NCI-H526 treated with DMSO at 0.1 percent for 48 hours (cell line): ENCODE data around the gene SLC25A45.
A peak's percentile ranks its signal among the peaks of the same experiment; 100 is the strongest.
"Not testable (repeated sequence)": the region's sequence is repeated elsewhere in the genome, so short reads cannot be mapped to it uniquely, and the experiment has no call there.

Experiments
- DNase-seq: peaks from one replicate; lab custom pipeline; 2025; lab: John Stamatoyannopoulos, UW

Gene SLC25A45

DNA sequence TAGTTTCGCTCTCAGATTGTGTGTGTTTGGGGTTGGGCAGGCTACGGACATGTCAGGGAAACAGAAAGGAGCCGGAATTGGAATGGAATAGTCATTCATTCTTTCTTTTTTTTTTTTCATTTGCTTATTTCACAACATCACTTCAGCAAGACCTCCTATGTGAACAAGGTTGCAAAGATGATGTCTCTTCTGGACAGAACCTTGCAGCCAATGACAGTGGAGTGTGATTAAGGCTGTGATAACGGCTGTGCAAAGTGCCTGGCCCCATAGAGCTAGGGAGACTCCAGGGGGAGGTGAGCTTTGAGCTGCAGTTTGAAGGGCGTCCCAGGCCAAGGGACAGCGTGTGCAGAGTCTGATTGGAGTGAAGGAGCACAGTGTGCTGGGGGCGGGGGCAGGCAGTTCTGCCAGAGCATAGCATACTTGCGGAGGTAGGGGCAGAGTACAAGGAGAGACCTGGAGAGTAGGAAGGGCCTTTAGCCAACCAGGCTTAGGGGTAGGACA lies 24.5 kb downstream of the SLC25A45 start:
- no peak for DNase-seq

DNA sequence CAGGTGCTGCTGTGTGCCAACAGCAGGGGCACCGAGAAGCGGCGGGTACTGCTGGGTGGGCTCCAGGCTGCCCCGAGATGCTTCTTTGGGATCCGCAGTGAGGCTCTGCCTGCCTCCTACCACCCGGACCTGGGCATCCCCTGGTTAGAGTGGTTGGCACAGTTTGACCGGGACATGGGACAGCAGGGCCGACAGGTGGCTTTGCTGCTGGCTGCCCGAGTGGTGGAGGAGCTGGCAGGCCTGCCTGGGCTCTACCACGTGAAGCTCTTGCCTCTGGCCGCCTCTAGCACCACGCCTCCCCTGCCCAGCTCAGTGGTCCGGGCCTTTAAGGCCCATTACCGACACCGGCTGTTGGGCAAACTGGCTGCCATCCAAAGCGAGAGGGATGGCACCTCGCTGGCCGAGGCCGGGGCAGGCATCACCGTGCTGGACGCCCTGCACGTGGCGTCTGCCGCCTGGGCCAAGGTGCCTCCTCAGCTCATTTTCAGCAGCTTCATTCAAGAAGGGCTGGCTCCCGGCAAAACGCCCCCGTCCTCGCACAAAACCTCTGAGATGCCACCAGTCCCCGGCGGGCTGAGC lies 26.0 kb downstream of the SLC25A45 start:
- DNase-seq = no peak

DNA sequence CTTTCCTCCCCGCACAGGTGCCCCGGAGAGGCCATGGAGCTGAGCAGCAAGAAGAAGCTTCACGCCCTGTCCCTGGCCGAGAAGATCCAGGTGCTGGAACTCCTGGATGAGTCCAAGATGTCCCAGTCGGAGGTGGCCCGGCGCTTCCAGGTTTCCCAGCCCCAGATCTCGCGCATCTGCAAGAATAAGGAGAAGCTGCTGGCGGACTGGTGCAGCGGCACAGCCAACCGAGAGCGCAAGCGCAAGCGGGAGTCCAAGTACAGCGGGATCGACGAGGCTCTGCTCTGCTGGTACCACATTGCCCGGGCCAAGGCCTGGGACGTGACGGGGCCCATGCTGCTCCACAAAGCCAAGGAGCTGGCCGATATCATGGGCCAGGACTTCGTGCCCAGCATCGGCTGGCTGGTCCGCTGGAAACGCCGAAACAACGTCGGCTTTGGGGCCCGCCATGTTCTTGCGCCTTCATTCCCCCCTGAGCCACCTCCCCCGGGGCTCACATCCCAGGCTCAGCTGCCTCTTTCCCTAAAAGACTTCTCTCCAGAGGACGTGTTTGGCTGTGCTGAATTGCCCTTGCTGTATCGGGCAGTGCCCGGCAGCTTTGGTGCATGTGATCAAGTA lies 26.6 kb downstream of the SLC25A45 start:
- DNase-seq = peak; percentile 62

DNA sequence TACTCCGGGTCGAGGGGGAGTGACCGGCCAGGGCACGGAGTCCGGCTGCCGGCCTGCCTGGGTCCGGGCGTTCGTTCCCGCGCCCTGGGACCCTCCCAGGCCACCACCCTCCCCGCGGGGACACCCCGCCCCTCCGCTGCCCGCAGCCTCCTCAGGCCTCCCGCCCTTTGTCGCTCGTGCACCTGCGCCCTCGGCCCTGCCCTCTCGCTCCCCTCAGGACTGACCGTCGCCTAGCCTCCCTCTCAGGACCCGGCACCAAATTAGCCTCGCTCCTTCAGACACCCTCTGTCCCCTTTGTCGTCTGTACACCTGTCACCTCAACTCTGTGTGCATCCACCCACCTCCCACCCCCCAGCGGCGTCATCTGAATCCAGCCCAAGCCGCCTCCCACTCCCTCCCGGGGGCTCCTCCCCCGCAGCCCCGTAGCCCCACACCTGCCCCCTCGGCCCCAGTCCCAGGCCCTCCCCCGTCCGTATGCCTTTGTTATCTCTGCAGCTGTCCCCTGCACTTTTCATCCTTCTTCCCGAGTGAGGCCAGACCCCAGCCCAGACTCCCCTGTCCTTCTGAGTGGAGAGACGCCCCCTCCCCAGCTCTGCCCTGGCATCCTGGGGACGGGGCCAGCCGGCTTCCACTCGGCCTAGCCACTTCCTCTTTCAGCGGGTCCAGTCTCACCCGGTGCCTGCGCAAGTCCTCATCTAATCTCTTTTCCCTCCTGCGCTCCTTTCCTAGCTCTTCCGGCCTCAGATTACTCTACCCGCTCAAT lies 27.3 kb downstream of the SLC25A45 start:
- peak; percentile 63 for DNase-seq

DNA sequence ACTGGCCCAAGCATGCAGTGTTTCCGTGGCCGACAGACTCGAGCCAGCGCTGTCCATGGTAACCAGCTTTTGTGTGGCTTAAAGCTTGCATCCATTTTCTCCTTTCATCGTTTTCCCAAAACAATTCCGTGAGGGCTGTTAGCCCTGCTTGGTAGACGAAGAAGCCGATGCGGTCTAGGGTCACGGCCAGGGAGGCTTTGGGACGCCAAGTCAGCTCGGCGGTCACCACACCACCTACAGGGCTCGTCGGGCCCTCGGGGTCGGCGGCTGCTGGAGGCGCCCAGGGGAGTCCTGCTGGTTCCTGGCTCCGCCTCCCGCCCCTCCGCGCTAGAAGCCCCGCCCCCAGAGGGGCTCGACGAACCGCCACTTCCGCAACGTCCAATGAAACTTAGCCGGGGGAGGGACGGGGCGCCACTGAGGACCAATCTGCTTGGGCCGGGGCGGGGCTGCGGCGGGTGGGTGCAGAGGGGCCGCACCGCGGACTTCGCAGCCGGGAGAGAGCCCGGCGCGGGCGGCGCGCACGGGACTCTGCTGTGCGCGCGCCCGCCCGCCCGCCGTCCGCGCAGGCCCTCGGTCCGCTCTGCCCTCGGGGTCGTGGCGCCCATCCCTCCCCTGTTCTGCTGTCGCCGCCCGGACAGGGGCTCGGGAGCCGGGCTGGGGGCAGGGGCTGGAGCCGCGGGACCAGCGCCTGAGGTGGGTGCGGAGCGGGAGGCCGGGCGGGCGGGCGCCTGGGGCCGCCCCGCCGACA lies 28.0 kb downstream of the SLC25A45 start, which contains the start of gene TIGD3:
Gene TIGD3, plus strand, starts transcription at position 487 of the 748 bp plus-strand sequence. CDS start 1,058 bp downstream, outside the sequence.
- peak; percentile 95 for DNase-seq

DNA sequence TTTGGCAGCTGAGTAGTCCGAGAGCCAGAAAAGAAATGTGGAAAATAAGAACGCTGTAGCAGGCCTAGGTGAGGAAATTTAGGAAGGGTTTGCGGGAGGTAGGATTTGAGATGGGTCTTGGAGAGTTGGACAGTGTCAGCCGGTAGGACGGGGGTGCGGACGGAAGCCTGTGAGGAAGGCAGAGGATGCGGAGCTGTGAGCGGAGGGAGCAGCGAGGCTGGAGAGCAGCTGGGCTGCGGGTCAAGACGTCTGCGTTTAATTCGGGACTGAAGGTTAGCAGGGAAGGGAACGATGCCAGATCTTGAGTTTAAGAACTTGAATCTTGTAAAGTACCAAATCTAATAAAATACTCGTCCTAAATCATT lies 28.6 kb downstream of the SLC25A45 start:
- DNase-seq = no peak

DNA sequence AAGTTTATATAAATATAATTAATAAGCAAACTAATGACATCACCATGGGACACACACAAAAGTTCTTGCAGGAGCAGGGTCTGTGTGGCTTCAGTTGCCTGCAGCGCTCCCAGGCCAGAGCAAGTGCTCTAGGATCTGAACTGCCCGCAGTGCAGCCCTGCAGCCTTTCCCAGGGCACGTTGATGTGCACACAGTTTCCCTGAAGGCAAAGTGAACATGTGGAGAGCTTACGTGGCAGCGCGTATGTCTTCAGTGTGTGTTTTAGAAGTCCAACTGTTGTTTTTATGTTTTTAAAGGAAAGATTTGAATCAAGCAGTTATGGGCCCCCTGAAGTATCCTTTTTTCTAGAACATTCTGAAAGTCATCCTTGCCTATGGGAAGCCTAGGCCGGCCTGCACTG lies 29.1 kb downstream of the SLC25A45 start:
- DNase-seq = no peak

DNA sequence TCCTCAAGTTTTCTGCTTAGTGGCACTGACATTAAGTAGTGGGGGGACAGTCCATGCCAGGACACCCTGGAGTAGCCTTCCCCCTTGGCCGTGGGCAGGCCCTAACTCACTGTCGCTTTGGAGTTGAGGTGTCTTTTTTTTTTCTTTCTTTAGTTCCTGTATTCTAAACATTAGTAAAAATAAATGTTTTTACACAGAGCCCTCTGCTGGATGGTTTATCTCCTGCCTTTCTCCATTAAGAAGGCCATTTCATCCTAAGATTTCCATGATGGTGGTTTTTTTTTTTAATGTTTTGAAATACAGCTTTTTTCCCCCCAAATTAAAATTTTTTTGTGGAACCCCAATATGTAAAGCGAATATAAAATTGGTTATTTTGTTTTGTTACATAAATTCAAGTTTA lies 29.7 kb downstream of the SLC25A45 start:
- no peak for DNase-seq

DNA sequence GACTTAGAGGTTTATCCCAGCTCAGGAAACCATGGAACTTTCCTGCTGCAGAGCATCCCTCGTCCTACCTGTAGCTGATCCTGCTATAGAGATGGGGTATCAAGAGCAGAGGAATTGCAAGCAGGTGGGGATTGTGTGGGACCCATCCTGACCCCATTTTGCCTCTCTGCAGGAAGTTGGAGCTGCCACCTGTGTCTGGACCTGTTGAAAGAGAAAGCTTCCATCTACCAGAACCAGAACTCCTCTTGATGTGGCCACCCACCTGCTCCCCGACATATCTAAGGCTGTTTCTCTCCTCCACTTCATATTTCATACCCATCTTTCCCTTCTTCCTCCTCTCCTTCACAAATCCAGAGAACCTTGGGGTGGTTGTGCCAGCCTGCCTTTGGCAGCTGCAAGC lies 30.9 kb downstream of the SLC25A45 start:
- no peak for DNase-seq

DNA sequence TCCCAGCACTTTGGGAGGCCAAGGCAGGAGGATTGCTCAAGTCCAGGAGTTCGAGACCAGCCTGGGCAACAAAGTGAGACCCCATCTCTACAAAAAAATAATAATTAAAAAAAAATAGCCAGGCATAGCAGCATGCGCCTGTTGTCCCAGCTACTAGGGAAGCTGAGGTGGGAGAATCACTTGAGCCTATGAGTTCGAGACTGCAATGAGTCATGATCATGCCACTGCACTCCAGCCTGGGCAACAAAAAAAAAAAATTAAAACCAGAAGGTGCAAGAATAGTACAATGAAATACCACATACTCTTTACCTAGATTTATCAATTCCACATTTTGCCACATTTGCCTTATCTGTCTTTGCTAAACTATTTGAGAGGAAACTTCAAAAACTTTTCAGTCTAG lies 40.6 kb downstream of the SLC25A45 start:
- DNase-seq = no peak

DNA sequence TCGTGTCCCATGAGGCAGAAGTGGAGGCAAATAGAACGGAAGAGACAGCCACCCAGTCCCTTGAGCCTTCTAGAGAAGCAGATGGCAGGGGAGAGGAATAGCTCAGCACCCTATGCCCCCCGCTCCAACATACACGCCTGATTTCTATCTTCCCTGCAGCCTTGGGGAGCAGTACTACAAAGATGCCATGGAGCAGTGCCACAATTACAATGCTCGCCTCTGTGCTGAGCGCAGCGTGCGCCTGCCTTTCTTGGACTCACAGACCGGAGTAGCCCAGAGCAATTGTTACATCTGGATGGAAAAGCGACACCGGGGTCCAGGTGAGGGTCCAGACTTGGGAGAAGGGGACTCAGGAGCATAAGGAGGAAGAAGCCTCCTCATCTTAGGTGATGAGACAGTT lies 42.2 kb downstream of the SLC25A45 start:
- DNase-seq = no peak

DNA sequence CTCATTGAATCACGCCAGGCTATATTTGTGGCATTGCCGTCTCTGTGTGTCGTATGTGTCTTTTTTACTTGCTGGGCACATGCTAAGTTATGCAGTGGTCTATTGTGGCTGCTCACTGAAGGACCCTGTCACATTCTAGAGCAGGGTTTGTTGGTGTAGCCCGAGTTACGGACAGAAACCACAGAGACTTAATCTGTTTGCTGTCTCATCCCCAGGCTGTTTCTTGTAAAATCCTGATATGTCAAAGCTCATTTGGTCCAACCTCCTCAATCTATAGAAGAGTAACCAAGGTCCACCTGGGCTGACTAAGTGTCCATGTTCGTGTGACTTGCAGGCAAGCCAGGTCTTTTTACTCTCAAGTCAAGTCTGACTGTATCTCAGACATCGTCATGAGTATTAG lies 43.8 kb downstream of the SLC25A45 start:
- no peak for DNase-seq

DNA sequence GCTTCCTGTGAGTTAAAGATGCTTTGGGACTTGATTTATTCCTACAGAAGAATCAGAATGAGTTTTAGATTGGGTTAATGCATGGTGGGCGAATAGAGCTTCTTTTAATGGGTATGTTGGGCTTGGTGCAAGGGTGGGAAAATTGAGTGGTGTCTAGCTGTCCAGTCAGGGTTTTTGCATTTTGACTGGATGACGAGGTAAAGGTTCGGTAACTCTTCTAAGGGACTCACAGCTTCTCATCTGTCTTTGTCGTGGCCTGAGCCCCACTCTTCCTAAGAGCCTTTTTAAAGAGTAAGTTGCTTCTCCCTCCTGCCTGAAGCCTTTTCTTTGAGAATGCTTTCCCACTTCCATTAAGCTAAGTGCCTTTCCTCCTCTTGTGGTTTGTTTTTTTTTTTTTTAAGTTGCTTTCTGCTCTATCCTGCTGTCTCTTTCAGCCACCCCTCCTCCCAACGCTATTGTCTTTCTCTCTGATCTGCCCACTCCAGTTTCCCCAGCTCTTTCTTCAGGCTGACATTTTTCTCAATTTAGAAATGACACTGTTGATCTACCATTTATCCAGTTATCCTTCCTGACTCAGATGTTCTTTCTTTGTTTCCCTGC lies 47.6 kb downstream of the SLC25A45 start:
- DNase-seq = no peak

DNA sequence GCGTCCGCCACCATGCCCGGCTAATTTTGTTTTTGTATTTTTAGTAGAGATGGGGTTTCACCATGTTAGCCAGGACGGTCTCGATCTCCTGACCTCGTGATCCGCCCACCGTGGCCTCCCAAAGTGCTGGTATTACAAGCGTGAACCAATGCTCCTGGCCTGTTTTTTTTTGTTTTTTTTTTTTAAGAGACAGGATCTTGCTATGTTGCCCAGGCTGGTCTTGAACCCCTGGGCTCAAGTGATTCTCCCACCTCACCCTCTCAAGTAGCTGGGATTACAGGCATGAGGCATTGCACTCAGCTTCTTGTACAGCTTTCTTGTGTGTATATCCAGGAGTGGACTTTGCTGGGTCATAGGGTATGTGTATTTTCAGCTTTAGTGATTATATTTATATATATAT lies 49.9 kb downstream of the SLC25A45 start:
- not testable (repeated sequence) for DNase-seq

DNA sequence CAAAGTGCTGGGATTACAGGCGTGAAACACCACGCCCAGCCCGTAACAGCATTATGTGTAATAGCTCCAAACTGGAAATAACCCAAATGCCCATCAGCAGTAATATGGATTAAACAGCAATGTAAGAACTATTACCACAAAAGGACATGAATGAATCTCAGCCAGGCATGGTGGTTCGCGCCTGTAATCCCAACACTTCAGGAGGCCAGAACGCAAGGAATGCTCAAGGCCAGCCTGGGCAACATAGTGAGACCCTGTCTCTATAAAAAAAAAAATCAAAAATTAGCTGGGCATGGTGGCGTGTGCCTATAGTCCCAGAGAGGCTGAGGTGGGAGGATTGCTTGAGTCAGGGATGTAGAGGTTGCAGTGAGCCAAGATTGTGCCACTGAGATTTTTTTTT lies 51.9 kb downstream of the SLC25A45 start:
- DNase-seq = no peak

DNA sequence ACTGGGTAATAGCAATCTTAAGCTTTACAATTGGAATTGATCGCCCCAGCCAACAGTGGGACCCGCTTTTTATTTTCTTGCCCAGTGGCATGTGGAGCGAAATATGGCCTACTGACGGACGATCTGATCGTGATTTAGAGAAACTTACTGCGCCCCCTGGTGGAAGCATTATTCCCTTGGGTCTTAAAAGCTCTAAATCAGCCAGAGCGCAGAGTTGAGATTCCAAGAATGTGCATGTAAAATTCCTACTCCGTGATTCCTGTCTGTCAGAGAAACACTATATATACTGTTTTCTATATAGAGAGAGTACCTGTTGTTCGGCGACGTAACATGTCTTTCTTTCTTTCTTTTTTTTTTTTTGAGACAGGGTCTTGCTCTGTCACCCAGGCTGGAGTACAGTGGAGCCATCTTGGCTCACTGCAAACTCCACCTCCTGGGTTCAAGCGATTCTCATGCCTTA lies 52.5 kb downstream of the SLC25A45 start:
- DNase-seq = peak; percentile 80

DNA sequence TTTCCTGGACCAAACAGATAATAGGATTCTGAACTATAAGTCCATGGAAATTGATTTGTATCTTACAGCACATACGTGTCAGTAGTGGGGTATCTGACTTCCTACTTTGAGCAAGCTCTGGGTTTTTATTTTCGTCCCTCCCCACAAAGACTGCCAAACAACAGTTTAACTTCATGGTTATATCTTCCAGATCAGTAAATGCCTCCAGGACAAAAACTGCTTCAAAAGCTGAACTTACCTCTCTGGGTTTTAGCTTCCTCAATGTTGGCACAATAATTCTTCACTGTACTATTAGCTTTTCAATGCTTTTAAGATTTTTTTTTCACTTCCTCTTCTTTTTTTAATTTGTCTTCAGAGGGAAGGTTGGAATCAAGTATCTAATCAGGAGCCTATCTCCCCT lies 53.0 kb downstream of the SLC25A45 start:
- no peak for DNase-seq

DNA sequence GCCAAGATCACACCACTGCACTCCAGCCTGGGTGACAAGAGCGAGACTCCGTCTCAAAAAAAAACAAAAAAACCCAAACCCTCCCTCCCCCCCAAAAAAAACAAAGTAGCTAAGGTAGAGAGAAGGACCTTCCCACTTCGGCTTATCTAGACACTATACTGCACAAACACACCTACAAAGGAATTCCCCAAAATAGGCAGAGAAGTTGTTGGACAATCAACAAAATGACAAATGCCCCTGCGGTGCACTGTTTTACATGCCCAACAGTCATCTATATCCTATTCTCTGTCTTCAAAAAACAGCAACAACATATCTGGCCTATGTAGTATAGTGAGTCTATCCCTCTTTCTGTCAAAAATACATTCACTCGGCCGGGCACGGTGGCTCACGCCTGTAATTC lies 55.4 kb downstream of the SLC25A45 start:
- DNase-seq = no peak

DNA sequence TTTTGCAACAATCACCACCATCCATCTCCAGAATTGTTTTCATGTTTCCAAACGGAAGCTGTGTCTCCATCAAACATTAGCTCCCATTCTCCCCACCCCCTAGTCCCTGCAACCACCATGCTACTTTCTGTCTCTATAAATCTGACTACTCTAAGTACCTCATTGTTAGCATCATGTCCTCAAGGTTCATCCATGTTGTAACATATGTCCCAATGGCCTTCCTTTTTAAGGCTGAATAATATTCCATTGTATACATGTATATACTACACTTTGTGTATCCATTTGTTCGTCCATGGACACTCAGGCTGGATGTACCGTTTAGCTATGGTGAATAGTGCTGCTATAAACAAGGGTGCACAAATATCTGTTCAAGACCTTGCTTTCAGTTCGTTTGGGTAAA lies 57.0 kb downstream of the SLC25A45 start:
- no peak for DNase-seq
